B cell (primary cell): ENCODE data around the gene TPD52L3. TPM values are rescaled to one million over a fixed set of nuclear protein-coding genes. Genes with fewer than 3 reads are reported as not detected.
A peak's percentile ranks its signal among the peaks of the same experiment; 100 is the strongest.

Source experiments
- ATAC-seq: fragments of 200-7000 bp; cut with Tn5 transposase; one replicate; pipeline ENCODE4 v1.10.0; 2021; ENCODE audit warnings: low read depth, mild to moderate bottlenecking, moderate number of reproducible peaks, moderate library complexity
- CTCF ChIA-PET: fragments of 350-600 bp; sonication (Branson Sonifier 250); formaldehyde crosslinking; loops from one replicate; lab custom pipeline; 2021; ENCODE audit warnings: antibody characterized with exemption, inconsistent platforms; lab: Charles Lee
- POLR2A ChIA-PET: fragments of 350-600 bp; sonication (Branson Sonifier 250); formaldehyde crosslinking; loops from one replicate; lab custom pipeline; 2021; ENCODE audit warnings: antibody characterized with exemption; lab: Charles Lee
- DNase-seq: peaks from one replicate; pipeline ENCODE4 v3.0.0; 2013
- H2AFZ ChIP-seq: 2 replicates; pipeline ENCODE4 v1.6.1; 2012; ENCODE audit warnings: mild to moderate bottlenecking, low read depth, low read length; ENCODE audit not compliant: insufficient read depth, poor library complexity, severe bottlenecking
- H3K27ac ChIP-seq, 2 donors: 1 replicate in 1 of 2; 2 replicates in 1 of 2; pipeline ENCODE4 v1.5.1; 2012 to 2013; ENCODE audit warnings: low read length in 2 of 2, mild to moderate bottlenecking in 2 of 2, moderate library complexity in 1 of 2
- H3K27me3 ChIP-seq, 4 experiments: fragments of 200-600 bp in 1 of 4; sonication (generic) in 1 of 4; replicated peaks in 1 of 4; 1 replicate in 2 of 4; 2 replicates in 2 of 4; pipeline versions ENCODE4 v1.6.1 to v1.7.0; 2013 to 2016; ENCODE audit warnings: low read length in 3 of 4, mild to moderate bottlenecking in 2 of 4, mixed read lengths in 1 of 4, moderate library complexity in 1 of 4; ENCODE audit not compliant: insufficient read depth in 4 of 4, control insufficient read depth in 3 of 4; ENCODE audit errors: control extremely low read depth in 1 of 4
- H3K36me3 ChIP-seq, 2 experiments: replicated peaks in 1 of 2; 1 replicate in 1 of 2; 2 replicates in 1 of 2; pipeline versions ENCODE4 v1.6.1 to v1.7.1; 2013; ENCODE audit warnings: low read length in 1 of 2; ENCODE audit not compliant: insufficient read depth in 2 of 2, control insufficient read depth in 1 of 2; ENCODE audit errors: control extremely low read depth in 1 of 2, extremely low read depth in 1 of 2
- H3K4me1 ChIP-seq, 2 donors: fragments of 200-600 bp in 1 of 2; sonication (generic) in 1 of 2; 1 replicate in 1 of 2; 2 replicates in 1 of 2; pipeline versions ENCODE4 v1.5.1 to v1.6.1; 2013 to 2017; ENCODE audit warnings: low read length in 2 of 2; ENCODE audit not compliant: control insufficient read depth in 2 of 2, insufficient read depth in 2 of 2
- H3K4me2 ChIP-seq: replicated peaks from 2 replicates; pipeline ENCODE3; 2012; ENCODE audit warnings: mild to moderate bottlenecking, low read depth, low read length; ENCODE audit not compliant: poor library complexity, severe bottlenecking
- H3K4me3 ChIP-seq, 5 experiments: fragments of 200-600 bp in 1 of 5; sonication (generic) in 1 of 5; 1 replicate in 3 of 5; 2 replicates in 2 of 5; pipeline versions ENCODE4 v1.5.1 to v1.7.0; 2011 to 2016; ENCODE audit warnings: low read length in 4 of 5, mild to moderate bottlenecking in 4 of 5, low read depth in 2 of 5, control low read depth in 1 of 5, moderate library complexity in 1 of 5; ENCODE audit not compliant: insufficient read depth in 1 of 5; ENCODE audit errors: control extremely low read depth in 1 of 5, extremely low read depth in 1 of 5
- H3K79me2 ChIP-seq: fragments of 200-600 bp; sonication (generic); one replicate; pipeline ENCODE4 v1.6.0; 2016; ENCODE audit warnings: low read length; ENCODE audit not compliant: control insufficient read depth, insufficient read depth
- H3K9ac ChIP-seq: fragments of 200-600 bp; sonication (generic); 2 replicates; pipeline ENCODE4 v1.6.1; 2017; ENCODE audit warnings: mild to moderate bottlenecking, low read length, moderate library complexity
- H3K9me3 ChIP-seq, 3 donors: one replicate each; pipeline versions ENCODE4 v1.6.1 to v1.7.1; 2013; ENCODE audit warnings: low read length in 2 of 3; ENCODE audit not compliant: control insufficient read depth in 2 of 3, insufficient read depth in 1 of 3; ENCODE audit errors: control extremely low read depth in 1 of 3
- H4K20me1 ChIP-seq: 2 replicates; pipeline ENCODE4 v1.6.0; 2012; ENCODE audit warnings: mild to moderate bottlenecking, low read length; ENCODE audit not compliant: insufficient read depth, control insufficient read depth, poor library complexity, severe bottlenecking
- H3K27ac Mint-ChIP-seq: one replicate; pipeline ENCODE4 v1.8.0; 2021; ENCODE audit warnings: mixed read lengths
- H3K27me3 Mint-ChIP-seq: one replicate; pipeline ENCODE4 v1.8.0; 2021; ENCODE audit warnings: mixed read lengths
- H3K4me1 Mint-ChIP-seq: one replicate; pipeline ENCODE4 v1.8.0; 2021; ENCODE audit warnings: mixed read lengths
- H3K4me3 Mint-ChIP-seq: one replicate; pipeline ENCODE4 v1.8.0; 2021; ENCODE audit warnings: mixed read lengths
- H3K9me3 Mint-ChIP-seq: one replicate; pipeline ENCODE4 v1.8.0; 2022; ENCODE audit warnings: mixed read lengths; ENCODE audit not compliant: insufficient read depth
- EZH2 ChIP-seq: IDR thresholded peaks from 2 replicates; pipeline ENCODE4 v1.6.1; 2012; ENCODE audit warnings: borderline replicate concordance, low read depth, mild to moderate bottlenecking, moderate library complexity, low read length; ENCODE audit not compliant: insufficient read depth, poor library complexity, severe bottlenecking
- WGBS: methylation state at CpG from one replicate; pipeline ENCODE4 v1.1.5; 2013; ENCODE audit warnings: missing lambda C conversion rate; ENCODE audit not compliant: insufficient coverage; 5-methylcytosine and 5-hydroxymethylcytosine counted together
- intact Hi-C: fragments of 100-400 bp; cut with micrococcal nuclease; formaldehyde crosslinking; loops from one replicate; pipeline ENCODE4 v1.10.0; 2022
- polyA plus RNA-seq: library from polyadenylated mRNA; depleted of rRNA; stranded (reverse); fragments of >200 nt; gene quantifications from 2 replicates; pipeline ENCODE4 v1.2.3, GENCODE V29; 2012
- total RNA-seq, 2 donors: library from RNA; stranded (reverse); fragments of 120-200 nt in 1 of 2; gene quantifications; 1 replicate in 1 of 2; 2 replicates in 1 of 2; pipeline versions ENCODE4 v1.2.3 to v1.2.4, GENCODE V29; 2013 to 2022
- TF ChIP-seq, protein P1 (sequence below): fragments of 200-600 bp; IDR thresholded peaks from one replicate; pipeline ENCODE4 v1.8.0; 2022; ENCODE audit warnings: antibody characterized with exemption, mild to moderate bottlenecking

TPD52L3 gene
- total and polyA plus RNA-seq, 2 donors (not counting 1 experiment from before 2014, with no cell fraction given), result not detected

DNA sequence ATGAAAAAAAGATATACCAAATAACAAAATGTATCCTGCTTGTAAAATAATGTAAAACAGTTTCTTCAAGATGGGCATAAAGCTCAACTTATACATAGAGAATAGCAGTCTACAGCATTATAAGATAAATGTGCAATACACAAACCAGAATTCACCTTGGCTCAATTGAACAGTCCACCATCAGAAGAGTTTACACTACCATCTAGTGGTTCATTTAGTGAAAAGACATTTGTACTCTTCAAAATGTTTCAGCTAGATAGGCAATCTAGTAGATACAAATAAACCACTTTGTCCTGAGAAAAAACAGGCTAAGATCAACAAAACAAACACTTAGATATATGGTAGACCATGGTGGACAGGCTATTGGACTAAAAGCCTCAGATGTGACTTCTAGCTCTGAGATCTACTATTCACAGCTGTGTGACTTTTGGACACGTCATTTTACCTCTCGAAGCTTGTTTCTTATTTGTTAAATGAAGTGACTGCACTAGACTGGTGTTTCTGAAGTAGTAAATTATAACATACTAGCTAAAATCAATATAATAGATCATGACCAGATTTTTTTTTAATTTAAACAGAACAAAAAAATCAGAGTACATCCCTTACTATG, 22.1 kb upstream of the TPD52L3 start:
- Histone ChIP-seq H3K9me3 (peaks cover 0 to 1% (median 0%) of the 10 kb centered on the region in 3 donors), H3K9ac (no peak overlapping the region), H3K79me2 (no peaks in the 10 kb centered on the region), H3K4me1 (no peaks in the 10 kb centered on the region), H3K4me3 (no peak overlapping the region), H2AFZ (no peak overlapping the region), H3K36me3 (no peaks in the 10 kb centered on the region), H4K20me1 (no peaks in the 10 kb centered on the region), H3K27ac (no peak overlapping the region), H3K27me3 (peaks cover 0 to 5% (median 4%) of the 10 kb centered on the region in 4 experiments), H3K4me2 (no peak overlapping the region)
- Mint-ChIP-seq H3K27ac (no peak overlapping the region), H3K4me1 (no peaks in the 10 kb centered on the region), H3K27me3 (peaks cover 15% of the 10 kb centered on the region), H3K4me3 (no peak overlapping the region), H3K9me3 (no peaks in the 10 kb centered on the region)
- ChIA-PET POLR2A (no interaction called here), CTCF (interaction anchor here (0.6 to 4.8 kb wide), 15 partner anchors 8 to 1547 kb away, joined by 3 to 38 read pairs (median 3); no protein-coding TSS in a partner anchor)
- intact Hi-C loops, result loop anchor here (5.0 kb wide), 1 partner anchor 1544 kb away; no protein-coding TSS in a partner anchor
- TF ChIP-seq, protein P1, sequence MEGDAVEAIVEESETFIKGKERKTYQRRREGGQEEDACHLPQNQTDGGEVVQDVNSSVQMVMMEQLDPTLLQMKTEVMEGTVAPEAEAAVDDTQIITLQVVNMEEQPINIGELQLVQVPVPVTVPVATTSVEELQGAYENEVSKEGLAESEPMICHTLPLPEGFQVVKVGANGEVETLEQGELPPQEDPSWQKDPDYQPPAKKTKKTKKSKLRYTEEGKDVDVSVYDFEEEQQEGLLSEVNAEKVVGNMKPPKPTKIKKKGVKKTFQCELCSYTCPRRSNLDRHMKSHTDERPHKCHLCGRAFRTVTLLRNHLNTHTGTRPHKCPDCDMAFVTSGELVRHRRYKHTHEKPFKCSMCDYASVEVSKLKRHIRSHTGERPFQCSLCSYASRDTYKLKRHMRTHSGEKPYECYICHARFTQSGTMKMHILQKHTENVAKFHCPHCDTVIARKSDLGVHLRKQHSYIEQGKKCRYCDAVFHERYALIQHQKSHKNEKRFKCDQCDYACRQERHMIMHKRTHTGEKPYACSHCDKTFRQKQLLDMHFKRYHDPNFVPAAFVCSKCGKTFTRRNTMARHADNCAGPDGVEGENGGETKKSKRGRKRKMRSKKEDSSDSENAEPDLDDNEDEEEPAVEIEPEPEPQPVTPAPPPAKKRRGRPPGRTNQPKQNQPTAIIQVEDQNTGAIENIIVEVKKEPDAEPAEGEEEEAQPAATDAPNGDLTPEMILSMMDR, result peak; percentile 57
- no peak for TF ChIP-seq EZH2
- DNase-seq (peak; percentile 25), ATAC-seq (no peak)
- WGBS, result no CpG with 5 or more reads among the region's 2 CpGs

DNA sequence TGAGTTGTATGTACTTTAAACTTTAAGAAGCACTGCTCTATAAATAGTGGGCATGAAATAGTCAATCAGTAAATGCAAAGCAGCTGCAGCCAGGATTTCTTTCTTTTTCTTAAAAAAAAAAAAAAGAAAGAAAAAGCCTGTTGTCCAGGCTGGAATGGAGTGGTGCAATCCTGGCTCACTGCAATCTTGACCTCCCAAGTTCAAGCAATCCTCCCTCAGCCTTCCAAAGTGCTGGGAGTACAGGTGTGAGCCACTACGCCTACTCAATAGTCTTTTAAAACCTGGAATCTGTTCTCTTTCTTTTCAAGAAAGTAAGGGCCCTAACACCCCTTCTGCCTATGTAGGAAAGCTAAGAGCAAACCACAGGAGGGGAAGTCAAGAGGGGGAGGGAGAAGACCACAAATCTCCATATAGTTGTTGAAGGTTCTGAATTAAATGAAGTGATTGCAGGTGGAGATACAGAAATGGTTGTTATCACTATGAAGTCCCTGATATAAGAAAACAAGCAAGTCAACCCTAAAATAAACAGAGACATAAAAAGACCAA, 20.6 kb upstream of the TPD52L3 start:
- H3K4me3 Mint-ChIP-seq, result no peak overlapping the region
- no peak overlapping the region for H3K27ac Mint-ChIP-seq
- Histone ChIP-seq H3K9ac (no peak overlapping the region), H3K9me3 (no peaks in the 10 kb centered on the region), H2AFZ (no peak overlapping the region), H3K4me3 (no peak overlapping the region), H4K20me1 (no peaks in the 10 kb centered on the region), H3K4me1 (no peaks in the 10 kb centered on the region), H3K27ac (no peak overlapping the region), H3K27me3 (peaks cover 0 to 10% (median 4%) of the 10 kb centered on the region in 4 experiments), H3K36me3 (no peaks in the 10 kb centered on the region), H3K79me2 (no peaks in the 10 kb centered on the region), H3K4me2 (no peak overlapping the region)
- TF ChIP-seq, protein P1, result no peak
- no peak for TF ChIP-seq EZH2
- no peaks in the 10 kb centered on the region for H3K4me1 Mint-ChIP-seq
- peaks cover 16% of the 10 kb centered on the region for H3K27me3 Mint-ChIP-seq
- CTCF ChIA-PET, result interaction anchor here (1.2 to 4.8 kb wide), 2 partner anchors 15 to 421 kb away, joined by 3 to 38 read pairs; no protein-coding TSS in a partner anchor
- no CpG with 5 or more reads among the region's 1 CpG for WGBS
- no peak for ATAC-seq
- DNase-seq, result no peak
- intact Hi-C loops, result loop anchor here (5.0 kb wide), 1 partner anchor 1545 kb away; no protein-coding TSS in a partner anchor
- H3K9me3 Mint-ChIP-seq, result no peaks in the 10 kb centered on the region
- POLR2A ChIA-PET, result no interaction called here
